ENCODE data around the gene CBX8. TPM values are rescaled to one million over a fixed set of nuclear protein-coding genes. Genes with fewer than 3 reads are reported as not detected.

Gene CBX8
- total and polyA plus RNA-seq, 2 of the 13 experiments (the other 11 are each of a cell fraction or from before 2014, with no cell fraction given) = 0.34 to 12.6 TPM

GRCh38 chr17:79822583-79823124 lies 25.8 kb upstream of the CBX8 start (continued):
- TF ChIP-seq E2F2 (CRISPR knock-in tag; IDR thresholded peaks at IDR 0.05; ENCODE audit: borderline replicate concordance) = peak; percentile 28; the same call in 1 of the 2 replicates
- peak; percentile 98 for TF ChIP-seq RXRB (CRISPR knock-in tag; IDR thresholded peaks at IDR 0.05; ENCODE audit: borderline replicate concordance)
- TF ChIP-seq ZFP82 (CRISPR knock-in tag; IDR thresholded peaks at IDR 0.05; ENCODE audit: borderline replicate concordance) = peak; percentile 10; the same call in 1 of the 2 replicates
- TF ChIP-seq SIX4 (CRISPR knock-in tag; IDR thresholded peaks at IDR 0.05) = peak; percentile 55; the same call in 1 of the 2 replicates
- no peak for TF ChIP-seq ZNF558 (CRISPR knock-in tag; IDR thresholded peaks at IDR 0.05; ENCODE audit: borderline replicate concordance)
- no peak; the same call in 1 of the 2 replicates for TF ChIP-seq ZNF350 (CRISPR knock-in tag; IDR thresholded peaks at IDR 0.05; ENCODE audit: borderline replicate concordance, low read depth)
- no peak for TF ChIP-seq KAT2B (IDR thresholded peaks at IDR 0.05; ENCODE audit: borderline replicate concordance, low read depth, low read length)
- no peak for TF ChIP-seq U2AF2 (IDR thresholded peaks at IDR 0.05; ENCODE audit: low read depth, low read length)
- no peak for TF ChIP-seq ZNF275 (CRISPR knock-in tag; IDR thresholded peaks at IDR 0.05; ENCODE audit: borderline replicate concordance)
- TF ChIP-seq CBX1 (IDR thresholded peaks at IDR 0.05; ENCODE audit: low read depth) = no peak
- TF ChIP-seq RFX3 (CRISPR knock-in tag; IDR thresholded peaks at IDR 0.05) = no peak
- TF ChIP-seq ZNF251 (CRISPR knock-in tag; IDR thresholded peaks at IDR 0.05) = no peak
- TF ChIP-seq ZNF670 (CRISPR knock-in tag; IDR thresholded peaks at IDR 0.05; ENCODE audit: borderline replicate concordance) = no peak
- TF ChIP-seq ZNF766 (CRISPR knock-in tag; IDR thresholded peaks at IDR 0.05; ENCODE audit: borderline replicate concordance) = peak; percentile 87; the same call in 1 of the 2 replicates

Data from HepG2 (cell line).